ENCODE data around the gene DCAF11.
A peak's percentile ranks its signal among the peaks of the same experiment; 100 is the strongest.

The DCAF11 gene

GRCh38 chr14:24092505-24093206, 21.9 kb upstream of the DCAF11 start:
- Histone ChIP-seq H3K27me3 (ENCODE audit: insufficient read depth, low read length) (no peaks in the 10 kb centered on the region), H3K4me2 (ENCODE audit: low read length) (no peak overlapping the region), H4K20me1 (ENCODE audit: insufficient read depth, low read length) (no peaks in the 10 kb centered on the region), H3K9me3 (ENCODE audit: low read length) (no peaks in the 10 kb centered on the region), H3K9ac (ENCODE audit: low read length) (no peak overlapping the region), H3K27ac (ENCODE audit: low read depth, low read length, poor library complexity, severe bottlenecking) (no peak overlapping the region), H3K36me3 (ENCODE audit: insufficient read depth, low read length) (no peaks in the 10 kb centered on the region), H3K4me3 (ENCODE audit: low read depth, low read length, poor library complexity, severe bottlenecking) (no peak overlapping the region), H3K9me2 (ENCODE audit: low read depth, low read length) (no peaks in the 10 kb centered on the region), H2AFZ (ENCODE audit: low read length) (no peak overlapping the region), H3F3A (ENCODE audit: insufficient read depth, low read length) (no peaks in the 10 kb centered on the region), H3K79me2 (ENCODE audit: insufficient read depth, low read length) (no peaks in the 10 kb centered on the region), H3K4me1 (ENCODE audit: insufficient read depth, low read length, severe bottlenecking) (peaks cover 19% of the 10 kb centered on the region)
- TF ChIP-seq EZH2 (IDR thresholded peaks at IDR 0.05; ENCODE audit: borderline replicate concordance, low read length), result no peak
- TF ChIP-seq CTCF (IDR thresholded peaks at IDR 0.05; ENCODE audit: low read length), result no peak

GRCh38 chr14:24093207-24093900, 21.2 kb upstream of the DCAF11 start:
- Histone ChIP-seq H3K27me3 (ENCODE audit: insufficient read depth, low read length) (no peaks in the 10 kb centered on the region), H3K9me2 (ENCODE audit: low read depth, low read length) (no peaks in the 10 kb centered on the region), H3K9me3 (ENCODE audit: low read length) (no peaks in the 10 kb centered on the region), H3K4me3 (ENCODE audit: low read depth, low read length, poor library complexity, severe bottlenecking) (peak overlapping the region; percentile 77), H3K9ac (ENCODE audit: low read length) (peak overlapping the region; percentile 92; the same call in 1 of the 2 replicates), H3K79me2 (ENCODE audit: insufficient read depth, low read length) (no peaks in the 10 kb centered on the region), H3K4me1 (ENCODE audit: insufficient read depth, low read length, severe bottlenecking) (peaks cover 19% of the 10 kb centered on the region), H3F3A (ENCODE audit: insufficient read depth, low read length) (no peaks in the 10 kb centered on the region), H4K20me1 (ENCODE audit: insufficient read depth, low read length) (no peaks in the 10 kb centered on the region), H3K4me2 (ENCODE audit: low read length) (peak overlapping the region; percentile 95), H2AFZ (ENCODE audit: low read length) (no peak overlapping the region), H3K27ac (ENCODE audit: low read depth, low read length, poor library complexity, severe bottlenecking) (no peak overlapping the region), H3K36me3 (ENCODE audit: insufficient read depth, low read length) (no peaks in the 10 kb centered on the region)
- TF ChIP-seq CTCF (IDR thresholded peaks at IDR 0.05; ENCODE audit: low read length), result no peak
- TF ChIP-seq EZH2 (IDR thresholded peaks at IDR 0.05; ENCODE audit: borderline replicate concordance, low read length), result no peak

GRCh38 chr14:24093901-24094840, 20.4 kb upstream of the DCAF11 start, which contains the start of gene PCK2:
TSS of gene PCK2 (plus strand) at chr14:24094311. CDS start at chr14:24094406, 95 bp downstream.
- H3K4me1 ChIP-seq (ENCODE audit: insufficient read depth, low read length, severe bottlenecking), result peaks cover 19% of the 10 kb centered on the region
- no peak for TF ChIP-seq EZH2 (IDR thresholded peaks at IDR 0.05; ENCODE audit: borderline replicate concordance, low read length)
- no peak; the same call in 1 of the 2 replicates for TF ChIP-seq CTCF (IDR thresholded peaks at IDR 0.05; ENCODE audit: low read length)
- peak within 1 kb of the TSS; percentile 92 for H3K9ac ChIP-seq (ENCODE audit: low read length)
- no peaks in the 10 kb centered on the region for H3K79me2 ChIP-seq (ENCODE audit: insufficient read depth, low read length)
- H3K36me3 ChIP-seq (ENCODE audit: insufficient read depth, low read length), result peaks cover 4% of the 10 kb centered on the region; the same call in 1 of the 2 replicates
- H3K9me3 ChIP-seq (ENCODE audit: low read length), result no peaks in the 10 kb centered on the region
- H3K4me3 ChIP-seq (ENCODE audit: low read depth, low read length, poor library complexity, severe bottlenecking), result peak within 1 kb of the TSS; percentile 77
- no peaks in the 10 kb centered on the region for H3F3A ChIP-seq (ENCODE audit: insufficient read depth, low read length)
- H2AFZ ChIP-seq (ENCODE audit: low read length), result 0 out of 2 replicates have a peak within 1 kb of the TSS, but pooled peaks have one; percentile 10
- no peaks in the 10 kb centered on the region for H3K9me2 ChIP-seq (ENCODE audit: low read depth, low read length)
- peak within 1 kb of the TSS; percentile 86 for H3K27ac ChIP-seq (ENCODE audit: low read depth, low read length, poor library complexity, severe bottlenecking)
- no peaks in the 10 kb centered on the region for H3K27me3 ChIP-seq (ENCODE audit: insufficient read depth, low read length)
- no peaks in the 10 kb centered on the region for H4K20me1 ChIP-seq (ENCODE audit: insufficient read depth, low read length)
- peak within 1 kb of the TSS; percentile 95 for H3K4me2 ChIP-seq (ENCODE audit: low read length)

Data from OCI-LY1 (cell line).